AG04450 (cell line): ENCODE measurements around the gene EHD2. TPM values are rescaled to one million over a fixed set of nuclear protein-coding genes. Genes with fewer than 3 reads are reported as not detected.
A peak's percentile ranks its signal among the peaks of the same experiment; 100 is the strongest.

Source experiments
- CTCF ChIA-PET: fragments of 300-600, 350-600 bp; formaldehyde crosslinking; extraction: SDS; loops from one replicate; lab custom pipeline; 2022; ENCODE audit warnings: antibody characterized with exemption, inconsistent platforms; lab: Charles Lee
- POLR2A ChIA-PET: fragments of 350-600 bp; formaldehyde crosslinking; extraction: SDS; loops from one replicate; lab custom pipeline; 2021; ENCODE audit warnings: antibody characterized with exemption, inconsistent platforms; lab: Yijun Ruan, JAX
- DNase-seq: peaks from one replicate; pipeline ENCODE4 v3.0.0-alpha.2; 2011; ENCODE audit warnings: low read depth, low spot score
- H3K27ac ChIP-seq: one replicate; pipeline ENCODE4 v1.5.1; 2012; ENCODE audit warnings: low read depth, low read length, control low read depth
- H3K27me3 ChIP-seq: one replicate; pipeline ENCODE4 v1.6.0; 2012; ENCODE audit warnings: low read length; ENCODE audit not compliant: control insufficient read depth, insufficient read depth
- H3K4me3 ChIP-seq: 2 replicates; pipeline ENCODE4 v1.5.1; 2011; ENCODE audit warnings: mild to moderate bottlenecking, low read depth, low read length, control low read depth
- H3K9me3 ChIP-seq: 2 replicates; pipeline ENCODE4 v1.5.1; 2012; ENCODE audit warnings: low read length; ENCODE audit not compliant: control insufficient read depth, insufficient read depth
- CTCF ChIP-seq: IDR thresholded peaks from 2 replicates; pipeline ENCODE4 v1.5.1; 2011; ENCODE audit warnings: low read depth, low read length, control low read depth, inconsistent platforms
- polyA plus RNA-seq: library from polyadenylated mRNA; depleted of rRNA; stranded (reverse); fragments of >200 nt; gene quantifications from 2 replicates; pipeline ENCODE4 v1.2.3, GENCODE V29; 2011

Gene EHD2
- polyA plus RNA-seq, 1 experiment: 84.0 TPM

- POLR2A ChIA-PET: interaction anchor here (0.7 to 2.2 kb wide), 11 partner anchors 10 to 1338 kb away, joined by 3 to 62 read pairs (median 6); partner anchors contain the start of gene NOP53
These were observed 6.0 kb downstream of the EHD2 start for GRCh38 chr19:47719047-47719859.

GRCh38 chr19:47720669-47721422, 7.6 kb downstream of the EHD2 start:
- ChIA-PET CTCF (interaction anchor here (0.5 kb wide), 1 partner anchor 321 kb away, joined by 4 read pairs; no protein-coding TSS in a partner anchor), POLR2A (interaction anchor here (0.7 to 0.9 kb wide), 4 partner anchors 8 to 23 kb away, joined by 3 to 4 read pairs (median 4); partner anchors contain the start of gene EHD2)
- Histone ChIP-seq H3K27ac (no peak overlapping the region), H3K27me3 (no peaks in the 10 kb centered on the region), H3K9me3 (peaks cover 12% of the 10 kb centered on the region; the same call in 1 of the 2 replicates), H3K4me3 (peak overlapping the region; percentile 7; the same call in 1 of the 2 replicates)
- DNase-seq: no peak
- TF ChIP-seq CTCF: no peak

More at GRCh38 chr19:47719047-47719859, 6.0 kb downstream of the EHD2 start:
- Histone ChIP-seq H3K9me3 (peaks cover 6% of the 10 kb centered on the region; the same call in 1 of the 2 replicates), H3K4me3 (peak overlapping the region; percentile 43), H3K27ac (peak overlapping the region; percentile 92), H3K27me3 (no peaks in the 10 kb centered on the region)
- peak; percentile 99 for DNase-seq
- CTCF ChIA-PET: interaction anchor here (0.6 to 1.2 kb wide), 3 partner anchors 8 to 25 kb away, joined by 4 to 8 read pairs (median 5); no protein-coding TSS in a partner anchor
- no peak for TF ChIP-seq CTCF

DNA sequence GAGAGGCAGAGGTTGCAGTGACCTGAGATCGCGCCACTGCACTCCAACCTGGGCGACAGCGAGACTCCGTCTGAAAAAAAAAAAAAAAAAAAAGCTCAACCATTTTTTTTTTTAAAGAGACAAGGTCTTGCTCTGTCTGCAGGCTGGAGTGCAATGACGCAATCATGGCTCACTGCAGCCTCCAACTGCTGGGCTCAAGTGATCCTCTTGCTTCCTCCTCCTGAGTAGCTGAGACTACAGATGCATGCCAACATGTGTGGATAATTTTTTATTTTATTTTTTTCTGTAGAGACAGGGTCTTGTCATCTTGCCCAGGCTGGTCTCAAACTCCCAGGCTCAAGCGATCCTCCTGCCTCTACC, 10.3 kb downstream of the EHD2 start:
- CTCF ChIA-PET: interaction anchor here (0.6 to 3.3 kb wide), 4 partner anchors 11 to 997 kb away, joined by 3 to 28 read pairs (median 4); partner anchors contain the start of gene EHD2
- Histone ChIP-seq H3K9me3 (peaks cover 9% of the 10 kb centered on the region; the same call in 1 of the 2 replicates), H3K4me3 (no peak overlapping the region), H3K27me3 (no peaks in the 10 kb centered on the region), H3K27ac (peak overlapping the region; percentile 92)
- TF ChIP-seq CTCF: no peak
- no peak for DNase-seq
- POLR2A ChIA-PET: interaction anchor here (0.6 to 5.9 kb wide), 7 partner anchors 8 to 27 kb away, joined by 3 to 36 read pairs (median 4); no protein-coding TSS in a partner anchor

DNA sequence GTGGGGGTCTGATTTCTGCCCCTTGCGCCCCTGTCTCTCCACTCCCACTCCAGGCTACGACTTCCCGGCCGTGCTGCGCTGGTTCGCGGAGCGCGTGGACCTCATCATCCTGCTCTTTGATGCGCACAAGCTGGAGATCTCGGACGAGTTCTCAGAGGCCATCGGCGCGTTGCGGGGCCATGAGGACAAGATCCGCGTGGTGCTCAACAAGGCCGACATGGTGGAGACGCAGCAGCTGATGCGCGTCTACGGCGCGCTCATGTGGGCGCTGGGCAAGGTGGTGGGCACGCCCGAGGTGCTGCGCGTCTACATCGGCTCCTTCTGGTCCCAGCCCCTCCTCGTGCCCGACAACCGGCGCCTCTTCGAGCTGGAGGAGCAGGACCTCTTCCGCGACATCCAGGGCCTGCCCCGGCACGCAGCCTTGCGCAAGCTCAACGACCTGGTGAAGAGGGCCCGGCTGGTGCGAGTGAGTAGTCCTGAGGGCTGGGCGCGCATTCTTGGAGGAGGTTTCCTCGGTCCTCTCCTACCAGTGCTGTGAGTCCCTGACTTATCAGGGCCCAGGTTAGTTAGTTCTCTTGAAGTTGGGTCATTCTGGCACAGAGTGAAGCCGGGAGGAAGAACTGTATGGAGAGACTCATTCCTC, 12.7 kb downstream of the EHD2 start:
- ChIA-PET CTCF (interaction anchor here (3.3 kb wide), 1 partner anchor 13 kb away, joined by 28 read pairs; the partner anchor contains the start of gene EHD2), POLR2A (interaction anchor here (0.6 to 5.9 kb wide), 6 partner anchors 11 to 21 kb away, joined by 3 to 36 read pairs (median 4); no protein-coding TSS in a partner anchor)
- Histone ChIP-seq H3K27ac (peak overlapping the region; percentile 31), H3K4me3 (no peak overlapping the region), H3K27me3 (no peaks in the 10 kb centered on the region), H3K9me3 (peaks cover 12% of the 10 kb centered on the region; the same call in 1 of the 2 replicates)
- no peak for TF ChIP-seq CTCF
- no peak for DNase-seq
